Small intestine (tissue), 7 donors: ENCODE results near the gene FOXE3. TPM values are rescaled to one million over a fixed set of nuclear protein-coding genes. Genes with fewer than 3 reads are reported as not detected.
A peak's percentile ranks its signal among the peaks of the same experiment; 100 is the strongest.

Source experiments
- DNase-seq, 2 donors: peaks; one replicate each; pipeline versions ENCODE4 v3.0.0 to v3.0.0-alpha.2; 2013
- FAIRE-seq: peaks from 2 replicates; lab custom pipeline; 2012; peaks lifted over from hg19 to GRCh38; lab: Jason Lieb, UNC
- H3K27ac ChIP-seq, 3 donors: one replicate each; pipeline ENCODE4 v1.5.1; 2013; ENCODE audit warnings: low read length in 2 of 3, mild to moderate bottlenecking in 2 of 3, control low read depth in 1 of 3, inconsistent platforms in 1 of 3, low read depth in 1 of 3, moderate library complexity in 1 of 3
- H3K27me3 ChIP-seq, 3 donors: one replicate each; pipeline ENCODE4 v1.6.1; 2013; ENCODE audit warnings: low read length in 3 of 3, inconsistent platforms in 1 of 3; ENCODE audit not compliant: control insufficient read depth in 3 of 3, insufficient read depth in 3 of 3
- H3K36me3 ChIP-seq, 3 donors: one replicate each; pipeline ENCODE4 v1.6.1; 2013; ENCODE audit warnings: low read length in 3 of 3, inconsistent platforms in 1 of 3, low read depth in 1 of 3, mild to moderate bottlenecking in 1 of 3, moderate library complexity in 1 of 3; ENCODE audit not compliant: control insufficient read depth in 3 of 3, insufficient read depth in 2 of 3
- H3K4me1 ChIP-seq, 3 donors: one replicate each; pipeline ENCODE4 v1.6.1; 2013; ENCODE audit warnings: low read length in 2 of 3, inconsistent platforms in 1 of 3, low read depth in 1 of 3, mild to moderate bottlenecking in 1 of 3, moderate library complexity in 1 of 3; ENCODE audit not compliant: control insufficient read depth in 3 of 3, insufficient read depth in 2 of 3
- H3K4me3 ChIP-seq, 3 donors: one replicate each; pipeline ENCODE4 v1.5.1; 2013; ENCODE audit warnings: low read length in 3 of 3, control low read depth in 1 of 3, inconsistent platforms in 1 of 3, low read depth in 1 of 3, mild to moderate bottlenecking in 1 of 3, moderate library complexity in 1 of 3
- H3K9me3 ChIP-seq, 2 donors: one replicate each; pipeline ENCODE4 v1.6.1; 2013; ENCODE audit warnings: low read depth in 1 of 2, low read length in 1 of 2; ENCODE audit not compliant: control insufficient read depth in 2 of 2, insufficient read depth in 1 of 2
- WGBS, 3 donors: extraction: QIAGEN DNeasy Blood & Tissue Kit; methylation state at CpG; one replicate each; pipeline ENCODE4 v1.1.7; 2013; 5-methylcytosine and 5-hydroxymethylcytosine counted together
- polyA plus RNA-seq, 4 donors: library from polyadenylated mRNA; stranded (reverse) in 3 of 4; unstranded in 1 of 4; fragments of 200-250 nt in 3 of 4; fragments of 120-200 nt in 1 of 4; gene quantifications; one replicate each; pipeline versions ENCODE4 v1.2.1 to v1.2.3, GENCODE V29; 2013
- donor health status: healthy with polysubstance abuse.
- donor health status: control.
- donor health status: control.
- donor health status: Bipolar disorder and iron deficiency.
- donor health status: healthy.

Gene FOXE3
- polyA plus RNA-seq, 4 donors = not detected

- Histone ChIP-seq H3K4me1 (peaks cover 0 to 11% (median 0%) of the 10 kb centered on the region in 3 donors), H3K9me3 (no peaks in the 10 kb centered on the region), H3K36me3 (peaks cover 0 to 4% (median 2%) of the 10 kb centered on the region in 3 donors), H3K27ac (no peak overlapping the region), H3K27me3 (no peaks in the 10 kb centered on the region), H3K4me3 (no peak overlapping the region)
- FAIRE-seq (no peak), DNase-seq (no peak)
- 70 to 88% (median 81%) methylated on average over 6 of the region's 6 CpGs for WGBS, 3 donors
Observed at GRCh38 chr1:47385020-47385419, 31.1 kb upstream of the FOXE3 start.

- Histone ChIP-seq H3K27ac (no peak overlapping the region), H3K9me3 (peaks cover 0 to 2% of the 10 kb centered on the region in 2 donors), H3K27me3 (no peaks in the 10 kb centered on the region), H3K4me1 (peaks cover 0 to 12% (median 1%) of the 10 kb centered on the region in 3 donors), H3K36me3 (peaks cover 0 to 2% (median 0%) of the 10 kb centered on the region in 3 donors), H3K4me3 (no peak overlapping the region)
- DNase-seq (no peak), FAIRE-seq (no peak)
- 97 to 99% (median 99%) methylated on average over 5 of the region's 5 CpGs for WGBS, 3 donors
Observed at GRCh38 chr1:47386268-47386667, 29.8 kb upstream of the FOXE3 start.

- FAIRE-seq = no peak
- Histone ChIP-seq H3K27ac (no peak overlapping the region), H3K4me3 (no peak overlapping the region), H3K4me1 (peaks cover 0 to 12% (median 1%) of the 10 kb centered on the region in 3 donors), H3K9me3 (peaks cover 0 to 2% of the 10 kb centered on the region in 2 donors), H3K36me3 (no peaks in the 10 kb centered on the region), H3K27me3 (no peaks in the 10 kb centered on the region)
- DNase-seq = no peak
- WGBS, 3 donors = 27 to 34% (median 32%) methylated on average over 10 of the region's 10 CpGs
Observed at GRCh38 chr1:47388030-47388890, 27.8 kb upstream of the FOXE3 start.

DNA sequence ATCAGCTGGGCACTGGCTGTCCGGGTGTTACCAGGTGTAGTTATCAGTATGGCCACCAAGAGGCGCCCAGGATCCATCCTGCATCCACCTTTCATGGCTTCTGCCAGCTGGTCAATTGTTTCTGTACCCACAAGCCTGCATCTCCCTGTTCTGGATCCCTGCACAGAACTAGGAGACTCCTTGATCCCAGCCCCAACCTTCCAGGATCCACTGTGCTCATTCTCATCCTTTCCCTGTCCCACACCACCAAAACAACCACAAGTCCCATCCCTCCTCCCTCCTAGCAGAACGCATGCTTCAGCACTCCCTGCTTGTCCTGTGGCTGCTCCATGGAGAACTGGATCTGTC is 27.2 kb upstream of the FOXE3 start:
- FAIRE-seq = no peak

DNA sequence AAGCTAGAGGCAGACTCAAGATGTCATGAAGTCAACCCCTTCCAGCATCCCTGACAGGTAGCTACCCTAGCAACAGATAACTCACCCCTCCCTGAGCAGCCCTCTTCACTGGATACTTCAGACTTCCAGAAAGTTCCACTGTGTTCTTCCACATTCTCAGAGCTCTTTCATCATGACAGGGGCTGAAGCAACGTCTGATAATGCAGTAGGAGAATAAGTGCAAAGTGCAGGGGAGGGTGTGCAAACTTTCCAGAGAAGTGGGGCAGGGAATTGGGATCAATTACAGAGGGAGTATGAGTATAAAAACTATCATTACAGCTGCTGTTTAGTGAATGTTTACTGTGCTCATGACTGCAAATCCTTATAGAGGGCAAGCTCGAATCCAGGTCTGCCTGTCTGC is 26.4 kb upstream of the FOXE3 start:
- Histone ChIP-seq H3K27ac (no peak overlapping the region), H3K36me3 (no peaks in the 10 kb centered on the region), H3K4me1 (peaks cover 0 to 12% (median 1%) of the 10 kb centered on the region in 3 donors), H3K4me3 (no peak overlapping the region), H3K27me3 (no peaks in the 10 kb centered on the region), H3K9me3 (peaks cover 0 to 2% of the 10 kb centered on the region in 2 donors)
- DNase-seq = peak; percentile 41 to 48
- 13 to 35% (median 33%) methylated on average over 2 of the region's 2 CpGs for WGBS, 3 donors
- no peak for FAIRE-seq

More for the DNA sequence above, 27.2 kb upstream of the FOXE3 start:
- Histone ChIP-seq H3K36me3 (no peaks in the 10 kb centered on the region), H3K27me3 (no peaks in the 10 kb centered on the region), H3K27ac (no peak overlapping the region), H3K9me3 (peaks cover 0 to 2% of the 10 kb centered on the region in 2 donors), H3K4me1 (peaks cover 0 to 12% (median 1%) of the 10 kb centered on the region in 3 donors), H3K4me3 (no peak overlapping the region)
- WGBS, 3 donors = 20 to 27% (median 26%) methylated on average over 3 of the region's 3 CpGs
- DNase-seq = peak; percentile 74 to 75

DNA sequence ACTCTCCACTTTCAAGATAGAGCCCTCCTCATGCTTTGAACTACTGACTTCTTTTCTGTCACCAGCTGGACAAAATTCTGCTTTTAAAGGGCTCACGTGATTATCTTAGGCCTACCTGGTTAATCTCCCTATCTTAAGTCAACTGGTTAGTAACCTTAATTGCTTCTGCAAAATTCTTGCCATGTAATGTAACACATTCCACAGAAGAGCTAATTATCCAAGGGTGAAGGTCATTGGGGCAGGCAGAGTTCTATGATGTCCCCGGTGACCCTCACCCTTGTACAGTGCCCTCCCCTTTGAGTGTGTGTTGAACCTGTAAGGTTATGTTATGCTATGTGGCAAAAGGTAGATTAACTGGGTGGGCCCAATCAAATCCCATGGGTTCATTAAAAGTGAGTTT is 25.2 kb upstream of the FOXE3 start:
- DNase-seq (peak; percentile 52 to 77), FAIRE-seq (no peak)
- 23 to 48% (median 44%) methylated on average over 2 of the region's 2 CpGs for whole genome bisulfite sequencing, 3 donors
- Histone ChIP-seq H3K27ac (peak overlapping the region in 1 of 3 donors; percentile 30), H3K4me3 (no peak overlapping the region), H3K4me1 (peaks cover 0 to 12% (median 1%) of the 10 kb centered on the region in 3 donors), H3K36me3 (no peaks in the 10 kb centered on the region), H3K9me3 (peaks cover 0 to 2% of the 10 kb centered on the region in 2 donors), H3K27me3 (no peaks in the 10 kb centered on the region)

- DNase-seq = no peak
- Histone ChIP-seq H3K4me3 (no peak overlapping the region), H3K36me3 (no peaks in the 10 kb centered on the region), H3K27me3 (no peaks in the 10 kb centered on the region), H3K4me1 (peaks cover 0 to 12% (median 1%) of the 10 kb centered on the region in 3 donors), H3K9me3 (peaks cover 0 to 2% of the 10 kb centered on the region in 2 donors), H3K27ac (no peak overlapping the region)
- 65 to 69% (median 69%) methylated on average over 5 of the region's 5 CpGs for WGBS, 3 donors
- FAIRE-seq = no peak
Observed at GRCh38 chr1:47393141-47393540, 22.9 kb upstream of the FOXE3 start.

DNA sequence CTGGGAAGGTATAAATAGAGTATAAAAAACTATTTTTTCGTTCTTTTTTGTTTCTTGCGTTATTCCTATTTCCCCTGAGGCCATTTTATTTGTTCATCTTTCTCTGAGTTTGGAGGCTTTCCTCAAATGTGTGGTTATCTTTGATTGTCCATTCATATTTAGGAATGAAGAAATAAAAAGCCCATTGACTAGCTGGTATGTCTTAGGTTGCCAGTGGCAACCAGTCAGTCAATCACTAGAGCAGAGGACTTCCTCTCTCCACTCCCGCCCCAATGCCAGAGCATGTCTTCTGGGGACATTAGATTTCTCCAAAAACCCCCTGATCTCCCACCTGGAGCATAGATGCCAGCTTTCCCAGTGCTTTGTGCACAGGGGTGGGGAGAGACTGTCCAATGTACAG is 20.7 kb upstream of the FOXE3 start:
- Histone ChIP-seq H3K4me1 (peaks cover 0 to 1% (median 0%) of the 10 kb centered on the region in 3 donors), H3K36me3 (no peaks in the 10 kb centered on the region), H3K9me3 (peaks cover 0 to 2% of the 10 kb centered on the region in 2 donors), H3K27me3 (no peaks in the 10 kb centered on the region), H3K4me3 (no peak overlapping the region), H3K27ac (no peak overlapping the region)
- no peak for FAIRE-seq
- no peak for DNase-seq
- WGBS, 3 donors = 73 to 93% (median 86%) methylated on average over 3 of the region's 3 CpGs
